ENCODE measurements around the gene CADPS.

DNA sequence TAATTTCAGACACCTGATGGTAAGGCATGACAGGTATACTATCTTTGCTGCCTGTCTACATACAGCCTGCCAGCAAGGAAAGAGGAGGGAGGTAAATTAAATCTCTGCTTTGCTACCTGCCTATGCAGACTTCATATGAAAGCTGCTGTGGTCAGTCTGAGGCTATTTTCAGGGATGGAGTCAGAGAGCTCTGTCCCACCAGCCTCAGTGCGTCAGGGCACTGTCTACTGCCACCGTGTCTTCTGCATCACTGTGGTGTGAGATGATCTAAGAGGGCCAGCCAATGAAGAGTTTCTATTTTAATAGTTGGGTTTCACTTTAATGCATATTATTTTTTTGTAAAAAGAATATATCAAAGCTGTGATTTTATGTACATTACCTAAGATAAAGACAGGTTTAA is 125.6 kb downstream of the CADPS start:
- TF ChIP-seq POLR2AphosphoS5 (IDR thresholded peaks at IDR 0.05) (no peak), SMC3 (conservative IDR thresholded peaks at IDR 0.05; ENCODE audit: poor library complexity) (no peak), RAD21 (conservative IDR thresholded peaks at IDR 0.05) (no peak), TAF1 (IDR thresholded peaks at IDR 0.05; ENCODE audit: low read depth) (no peak)
- TF ChIP-seq, protein P1, sequence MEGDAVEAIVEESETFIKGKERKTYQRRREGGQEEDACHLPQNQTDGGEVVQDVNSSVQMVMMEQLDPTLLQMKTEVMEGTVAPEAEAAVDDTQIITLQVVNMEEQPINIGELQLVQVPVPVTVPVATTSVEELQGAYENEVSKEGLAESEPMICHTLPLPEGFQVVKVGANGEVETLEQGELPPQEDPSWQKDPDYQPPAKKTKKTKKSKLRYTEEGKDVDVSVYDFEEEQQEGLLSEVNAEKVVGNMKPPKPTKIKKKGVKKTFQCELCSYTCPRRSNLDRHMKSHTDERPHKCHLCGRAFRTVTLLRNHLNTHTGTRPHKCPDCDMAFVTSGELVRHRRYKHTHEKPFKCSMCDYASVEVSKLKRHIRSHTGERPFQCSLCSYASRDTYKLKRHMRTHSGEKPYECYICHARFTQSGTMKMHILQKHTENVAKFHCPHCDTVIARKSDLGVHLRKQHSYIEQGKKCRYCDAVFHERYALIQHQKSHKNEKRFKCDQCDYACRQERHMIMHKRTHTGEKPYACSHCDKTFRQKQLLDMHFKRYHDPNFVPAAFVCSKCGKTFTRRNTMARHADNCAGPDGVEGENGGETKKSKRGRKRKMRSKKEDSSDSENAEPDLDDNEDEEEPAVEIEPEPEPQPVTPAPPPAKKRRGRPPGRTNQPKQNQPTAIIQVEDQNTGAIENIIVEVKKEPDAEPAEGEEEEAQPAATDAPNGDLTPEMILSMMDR (IDR thresholded peaks at IDR 0.05; ENCODE audit: poor library complexity, severe bottlenecking): no peak
- TF ChIP-seq, protein P2, sequence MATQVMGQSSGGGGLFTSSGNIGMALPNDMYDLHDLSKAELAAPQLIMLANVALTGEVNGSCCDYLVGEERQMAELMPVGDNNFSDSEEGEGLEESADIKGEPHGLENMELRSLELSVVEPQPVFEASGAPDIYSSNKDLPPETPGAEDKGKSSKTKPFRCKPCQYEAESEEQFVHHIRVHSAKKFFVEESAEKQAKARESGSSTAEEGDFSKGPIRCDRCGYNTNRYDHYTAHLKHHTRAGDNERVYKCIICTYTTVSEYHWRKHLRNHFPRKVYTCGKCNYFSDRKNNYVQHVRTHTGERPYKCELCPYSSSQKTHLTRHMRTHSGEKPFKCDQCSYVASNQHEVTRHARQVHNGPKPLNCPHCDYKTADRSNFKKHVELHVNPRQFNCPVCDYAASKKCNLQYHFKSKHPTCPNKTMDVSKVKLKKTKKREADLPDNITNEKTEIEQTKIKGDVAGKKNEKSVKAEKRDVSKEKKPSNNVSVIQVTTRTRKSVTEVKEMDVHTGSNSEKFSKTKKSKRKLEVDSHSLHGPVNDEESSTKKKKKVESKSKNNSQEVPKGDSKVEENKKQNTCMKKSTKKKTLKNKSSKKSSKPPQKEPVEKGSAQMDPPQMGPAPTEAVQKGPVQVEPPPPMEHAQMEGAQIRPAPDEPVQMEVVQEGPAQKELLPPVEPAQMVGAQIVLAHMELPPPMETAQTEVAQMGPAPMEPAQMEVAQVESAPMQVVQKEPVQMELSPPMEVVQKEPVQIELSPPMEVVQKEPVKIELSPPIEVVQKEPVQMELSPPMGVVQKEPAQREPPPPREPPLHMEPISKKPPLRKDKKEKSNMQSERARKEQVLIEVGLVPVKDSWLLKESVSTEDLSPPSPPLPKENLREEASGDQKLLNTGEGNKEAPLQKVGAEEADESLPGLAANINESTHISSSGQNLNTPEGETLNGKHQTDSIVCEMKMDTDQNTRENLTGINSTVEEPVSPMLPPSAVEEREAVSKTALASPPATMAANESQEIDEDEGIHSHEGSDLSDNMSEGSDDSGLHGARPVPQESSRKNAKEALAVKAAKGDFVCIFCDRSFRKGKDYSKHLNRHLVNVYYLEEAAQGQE (IDR thresholded peaks at IDR 0.05; ENCODE audit: borderline replicate concordance): no peak

Data from neural cell (in vitro differentiated cells).